CD1c-positive myeloid dendritic cell (primary cell): ENCODE measurements around the gene GMPPA.

Experiments used
- DNase-seq: peaks from one replicate; pipeline ENCODE4 v3.0.0-alpha.2; 2016; ENCODE audit errors: extremely low spot score

Gene GMPPA

GRCh38 chr2:219506802-219507526, 8.3 kb downstream of the GMPPA start:
- no peak for DNase-seq

GRCh38 chr2:219507581-219508443, 9.1 kb downstream of the GMPPA start:
- DNase-seq = no peak

GRCh38 chr2:219508444-219508734, 9.7 kb downstream of the GMPPA start:
- no peak for DNase-seq

- no peak for DNase-seq
Measured at GRCh38 chr2:219508971-219509779, 10.5 kb downstream of the GMPPA start.

- DNase-seq = peak; percentile 56
Measured at GRCh38 chr2:219509780-219510511, 11.3 kb downstream of the GMPPA start.

GRCh38 chr2:219510512-219511135, 11.9 kb downstream of the GMPPA start:
- DNase-seq = no peak

- no peak for DNase-seq
Measured at GRCh38 chr2:219511547-219512325, 13.0 kb downstream of the GMPPA start.

- no peak for DNase-seq
Measured at GRCh38 chr2:219512524-219513216, 14.0 kb downstream of the GMPPA start.

- DNase-seq = no peak
Measured at GRCh38 chr2:219513787-219514186, 15.1 kb downstream of the GMPPA start.

- peak; percentile 6 for DNase-seq
Measured at GRCh38 chr2:219514196-219514761, 15.6 kb downstream of the GMPPA start, which contains the start of gene ASIC4. Gene ASIC4 (plus strand): TSS chr2:219514482. CDS start chr2:219514725, 243 bp downstream.

GRCh38 chr2:219514836-219515235, 16.1 kb downstream of the GMPPA start:
- DNase-seq = no peak

GRCh38 chr2:219515874-219516629, 17.4 kb downstream of the GMPPA start:
- DNase-seq = no peak

GRCh38 chr2:219516888-219517287, 18.2 kb downstream of the GMPPA start:
- no peak for DNase-seq

- DNase-seq = no peak
Measured at GRCh38 chr2:219517954-219518778, 19.5 kb downstream of the GMPPA start.

- no peak for DNase-seq
Measured at GRCh38 chr2:219519526-219519916, 20.8 kb downstream of the GMPPA start.

GRCh38 chr2:219520079-219520478, 21.4 kb downstream of the GMPPA start:
- DNase-seq = no peak

GRCh38 chr2:219521066-219521880, 22.6 kb downstream of the GMPPA start:
- DNase-seq = no peak
